GOT3 (cell line): ENCODE results near the gene RGS6.

Experiments used
- DNase-seq: peaks from one replicate; lab custom pipeline; 2025; ENCODE audit warnings: mixed read lengths; lab: John Stamatoyannopoulos, UW

RGS6 gene

DNA sequence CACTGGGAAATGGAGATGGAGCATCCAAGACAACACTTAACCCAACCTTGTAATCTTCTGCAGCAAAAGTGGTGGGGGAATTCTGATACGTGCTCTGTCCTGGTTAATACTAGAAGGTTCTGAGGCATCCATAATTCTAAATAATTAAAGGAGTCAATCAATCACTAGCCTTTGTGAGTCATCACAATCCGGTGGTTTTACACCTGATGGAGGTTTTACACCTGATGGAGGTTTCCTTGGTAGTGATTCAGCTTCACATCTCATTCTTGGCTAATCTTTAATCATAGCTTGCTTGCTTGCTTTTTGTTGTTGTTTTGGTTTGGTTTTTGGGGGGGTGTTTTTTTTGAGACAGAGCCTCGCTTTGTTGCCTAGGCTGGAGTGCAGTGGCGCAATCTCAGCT lies 618.3 kb downstream of the RGS6 start:
- DNase-seq, result no peak

DNA sequence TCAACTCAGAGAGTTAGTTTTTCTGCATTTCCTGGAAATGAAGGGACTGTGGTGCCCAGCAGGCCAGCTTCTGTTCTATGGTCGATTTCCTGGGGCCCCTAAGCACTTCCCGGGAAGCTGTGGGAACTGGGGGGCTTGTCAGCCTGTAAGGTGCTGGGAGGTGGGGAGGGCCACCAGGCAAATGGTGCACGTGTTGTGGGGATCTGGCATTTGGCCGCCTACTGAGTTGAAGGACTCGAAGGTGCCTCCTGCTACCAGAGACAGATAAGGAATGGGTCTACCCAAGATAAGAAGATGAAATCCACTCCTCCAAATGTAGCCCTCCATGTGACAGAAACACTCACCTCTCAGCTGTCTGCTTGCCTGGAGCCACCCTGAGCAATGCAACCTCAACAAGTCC lies 620.0 kb downstream of the RGS6 start:
- DNase-seq, result no peak

DNA sequence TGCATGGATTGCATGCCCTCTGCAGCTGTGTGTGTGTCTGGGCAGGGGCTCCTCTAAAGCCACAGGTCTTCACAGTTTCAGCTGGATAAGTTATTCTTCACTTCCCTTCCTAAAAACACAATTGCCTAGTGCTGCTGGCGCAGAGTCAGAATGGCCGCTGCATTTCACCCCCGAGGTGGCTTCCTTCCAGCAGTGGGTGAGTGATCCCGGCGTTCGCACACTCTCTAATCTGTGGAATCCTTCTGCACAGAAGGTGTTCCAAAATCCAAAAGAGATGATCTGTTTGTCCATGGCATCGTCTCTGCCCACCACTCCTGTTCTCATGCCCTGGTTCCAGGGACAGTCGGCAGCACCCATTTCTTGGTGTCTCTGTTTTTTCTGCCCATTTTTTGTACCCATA lies 620.9 kb downstream of the RGS6 start:
- DNase-seq, result no peak

DNA sequence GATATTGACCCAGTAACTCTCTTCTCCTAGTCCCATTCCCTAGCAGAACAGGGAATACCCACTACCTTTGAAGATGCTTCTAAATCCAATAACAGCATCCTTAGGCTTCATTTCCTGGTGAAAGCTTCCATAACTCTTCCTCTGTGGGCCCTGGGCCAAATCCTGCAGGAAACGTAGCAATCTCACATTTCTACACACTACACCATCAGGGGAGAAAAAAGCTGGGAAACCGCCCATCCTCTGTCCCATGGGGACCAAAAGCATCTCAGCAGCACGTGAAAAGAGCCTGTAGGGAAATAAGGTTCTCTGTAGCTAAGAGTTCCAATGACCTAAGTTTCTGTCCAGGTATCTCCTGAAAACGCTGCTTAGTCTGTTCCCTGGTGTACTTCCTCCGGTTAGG lies 621.4 kb downstream of the RGS6 start:
- DNase-seq, result no peak

DNA sequence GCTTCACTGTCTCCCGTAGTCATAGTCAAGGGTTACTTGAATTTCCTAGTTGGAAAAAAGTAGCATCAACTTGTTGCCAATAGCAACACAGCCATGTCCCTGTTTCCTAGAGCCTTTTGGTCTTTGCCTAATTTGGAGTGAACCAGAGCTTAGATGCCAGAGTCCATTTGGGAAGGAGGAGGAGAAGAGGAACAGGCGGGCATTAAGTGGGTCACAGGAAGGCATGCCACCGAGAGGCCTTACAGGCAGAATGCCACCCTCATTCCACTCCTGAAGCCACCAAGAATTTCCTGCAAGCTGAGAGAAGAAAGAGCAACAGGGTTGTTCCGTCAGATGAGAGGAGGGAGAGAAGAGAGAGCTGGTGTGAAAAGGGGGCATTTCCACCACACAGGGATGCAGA lies 622.2 kb downstream of the RGS6 start:
- no peak for DNase-seq

DNA sequence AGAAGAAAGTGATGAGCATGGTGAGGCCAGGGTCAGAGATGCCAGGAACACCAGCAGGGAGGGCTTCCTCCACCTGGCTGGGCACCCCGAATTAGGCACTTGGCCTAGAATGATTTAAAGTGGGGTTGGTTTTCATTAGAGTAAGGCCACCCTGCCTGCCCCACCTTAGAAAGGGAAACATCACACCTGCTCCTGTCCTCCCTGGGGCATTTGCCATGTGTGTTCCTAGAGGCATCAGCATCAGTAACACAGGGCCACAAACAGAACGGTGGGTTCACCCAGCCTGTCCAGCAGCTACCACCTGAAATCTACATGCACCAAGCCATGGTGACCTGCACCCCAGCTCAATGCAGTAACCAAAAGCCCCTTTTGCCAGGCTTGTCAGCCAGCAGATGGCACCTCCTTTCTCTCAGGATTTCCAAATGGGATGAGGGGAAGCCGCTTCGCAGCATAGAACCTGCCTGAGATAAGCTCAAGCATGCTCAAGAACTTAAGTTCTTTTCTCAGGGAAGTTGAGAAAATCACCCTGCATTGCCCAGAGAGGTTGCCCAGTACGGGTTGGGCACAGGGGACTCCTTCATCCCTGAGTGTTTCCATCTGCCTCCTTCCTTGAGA lies 622.9 kb downstream of the RGS6 start:
- DNase-seq, result no peak

DNA sequence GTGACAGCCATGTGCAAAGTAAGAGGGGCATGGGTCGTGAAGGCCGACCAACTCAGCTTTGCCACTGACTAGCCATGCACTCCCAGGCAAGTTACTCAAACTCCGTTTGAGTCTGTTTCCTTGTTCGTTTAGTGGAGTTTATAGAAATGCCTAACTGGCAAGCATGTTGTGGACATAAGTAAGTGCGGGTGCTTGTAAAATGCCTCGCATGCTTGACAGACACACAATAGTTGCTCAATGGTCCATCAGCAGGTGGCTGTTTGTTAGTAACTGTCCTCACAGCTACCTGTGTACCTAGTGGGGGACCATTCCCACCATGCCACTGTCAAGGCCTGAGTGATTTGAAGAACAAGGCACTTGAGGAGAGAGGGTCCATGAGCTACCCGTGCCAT lies 623.4 kb downstream of the RGS6 start:
- no peak for DNase-seq

DNA sequence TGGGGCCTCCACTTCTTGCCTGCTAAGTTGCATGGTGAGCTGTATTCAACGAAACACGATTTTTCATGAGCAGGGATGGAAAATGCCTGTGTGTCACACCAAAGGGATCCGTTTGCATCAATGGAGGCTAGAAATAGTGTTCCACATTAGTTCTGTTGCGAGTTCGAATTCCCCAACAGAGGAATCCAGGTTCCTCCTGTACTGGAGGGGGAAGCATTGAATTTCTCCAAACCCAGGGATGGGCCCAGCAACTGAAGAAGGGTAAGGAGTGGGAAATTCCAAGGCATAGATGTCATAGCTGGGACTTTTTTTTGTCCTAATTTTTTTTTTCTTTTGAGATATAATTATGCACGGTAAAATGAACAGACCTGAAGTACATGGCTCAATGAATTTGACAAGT lies 625.4 kb downstream of the RGS6 start:
- no peak for DNase-seq

DNA sequence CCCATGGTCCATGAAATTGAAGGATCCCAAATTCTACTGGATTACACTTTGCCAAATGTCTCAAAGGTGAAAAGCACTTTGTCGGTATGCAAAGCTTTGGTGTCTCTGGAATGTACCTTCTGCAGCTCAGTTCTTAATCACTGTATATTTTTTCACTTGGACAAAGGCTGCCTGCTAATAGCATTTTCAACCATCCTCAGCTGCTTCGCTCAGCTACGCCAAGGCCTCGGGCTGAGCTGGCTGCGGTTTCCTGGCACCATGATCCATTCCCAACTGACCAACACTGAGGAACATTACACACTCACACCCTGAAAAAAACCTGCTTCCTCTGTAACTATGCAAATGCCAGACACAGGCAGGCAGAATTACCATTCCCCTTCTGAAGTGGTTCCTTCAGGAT lies 626.5 kb downstream of the RGS6 start:
- DNase-seq, result no peak

DNA sequence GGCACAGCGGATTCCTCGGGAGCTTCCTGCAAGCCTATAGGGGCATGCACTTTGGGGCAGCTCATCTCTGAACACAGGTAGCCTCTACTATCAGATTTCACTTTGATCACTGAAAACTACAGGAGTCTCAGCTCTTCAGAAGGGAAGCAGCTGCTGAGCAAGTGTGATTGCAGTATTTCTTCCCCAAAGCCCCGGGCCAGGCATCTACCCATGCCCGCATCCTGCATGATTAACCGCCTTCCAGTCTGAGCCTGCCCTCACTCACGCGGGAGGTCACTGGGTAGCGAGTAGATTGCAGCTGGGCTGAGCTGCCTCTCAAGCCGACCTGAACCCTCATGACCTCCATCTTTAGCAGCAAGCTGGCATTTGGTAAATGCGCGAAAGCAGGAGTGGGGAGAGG lies 627.0 kb downstream of the RGS6 start:
- no peak for DNase-seq

DNA sequence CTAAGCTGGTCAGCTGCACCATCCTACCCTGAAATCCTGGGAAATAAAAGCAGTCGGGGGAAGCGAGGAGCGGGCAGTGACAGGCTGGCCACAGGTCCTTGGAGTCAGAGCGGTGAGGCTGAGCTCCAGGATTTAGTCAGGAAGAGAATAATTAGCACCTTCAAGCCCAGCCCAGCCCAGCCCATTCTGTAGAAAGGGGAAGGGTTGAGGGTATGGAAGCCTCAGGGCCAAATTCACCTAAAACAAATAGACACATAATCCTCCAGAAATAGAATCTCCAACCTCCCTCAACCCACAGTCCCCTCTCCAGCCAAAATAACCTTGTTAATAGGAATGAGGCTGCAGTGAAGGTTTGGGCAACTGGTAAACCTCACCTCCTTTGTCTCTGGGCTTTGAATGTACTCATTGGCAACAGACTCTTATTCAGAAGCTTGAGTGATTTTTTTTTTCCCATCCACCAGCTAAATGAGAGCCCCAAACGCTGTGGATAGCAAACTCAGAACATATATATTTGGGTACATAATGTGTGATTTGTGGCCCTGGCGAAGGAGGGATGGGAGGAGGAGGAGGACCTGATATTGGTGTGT lies 627.5 kb downstream of the RGS6 start:
- DNase-seq, result no peak

DNA sequence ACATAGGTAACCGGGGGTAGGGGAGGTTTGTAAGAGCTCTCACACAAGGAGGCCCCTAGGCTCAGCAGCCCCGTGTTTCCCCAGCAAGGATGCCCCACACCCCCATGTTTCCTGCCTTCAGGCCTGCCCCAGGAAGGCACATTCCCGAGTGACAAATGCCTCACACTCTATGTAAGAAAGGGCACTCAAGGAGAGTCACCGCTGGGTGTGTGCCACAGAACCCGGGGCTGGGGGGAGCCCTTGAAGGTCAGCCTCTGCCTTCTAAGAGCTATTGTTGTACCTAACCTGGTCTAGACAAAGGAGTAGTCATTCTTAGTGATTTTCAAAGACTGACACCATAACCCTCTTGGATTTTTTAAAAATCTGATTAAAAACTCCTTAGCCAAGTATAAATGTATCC lies 628.1 kb downstream of the RGS6 start:
- no peak for DNase-seq

DNA sequence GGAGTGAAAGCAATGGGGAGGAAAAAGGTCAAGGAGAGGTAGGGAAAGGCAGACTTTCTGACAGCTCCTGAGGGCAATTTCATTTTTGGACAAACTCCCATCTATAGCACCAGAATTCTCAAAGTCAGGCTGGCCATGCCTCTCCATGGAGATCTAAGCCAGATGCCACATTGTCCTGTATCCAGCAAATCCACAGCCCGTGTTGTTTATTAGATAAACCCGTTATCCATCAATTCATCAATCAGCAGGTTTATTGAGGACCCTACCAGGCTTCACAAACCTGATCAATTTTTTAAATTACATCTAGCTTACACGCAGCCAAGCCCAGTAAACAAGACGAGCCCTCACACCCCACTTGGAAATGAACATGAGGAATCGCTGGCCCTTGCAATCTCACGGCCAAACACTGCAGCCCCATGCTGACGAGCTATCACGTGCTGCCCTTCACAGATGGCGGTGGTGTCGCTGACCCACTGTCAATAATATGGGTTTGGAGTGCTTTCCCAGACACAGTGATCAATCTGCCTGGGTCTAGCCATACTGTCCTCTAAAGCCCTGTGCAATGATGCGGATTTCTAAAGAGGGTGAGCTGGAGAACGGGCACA lies 628.8 kb downstream of the RGS6 start:
- no peak for DNase-seq

DNA sequence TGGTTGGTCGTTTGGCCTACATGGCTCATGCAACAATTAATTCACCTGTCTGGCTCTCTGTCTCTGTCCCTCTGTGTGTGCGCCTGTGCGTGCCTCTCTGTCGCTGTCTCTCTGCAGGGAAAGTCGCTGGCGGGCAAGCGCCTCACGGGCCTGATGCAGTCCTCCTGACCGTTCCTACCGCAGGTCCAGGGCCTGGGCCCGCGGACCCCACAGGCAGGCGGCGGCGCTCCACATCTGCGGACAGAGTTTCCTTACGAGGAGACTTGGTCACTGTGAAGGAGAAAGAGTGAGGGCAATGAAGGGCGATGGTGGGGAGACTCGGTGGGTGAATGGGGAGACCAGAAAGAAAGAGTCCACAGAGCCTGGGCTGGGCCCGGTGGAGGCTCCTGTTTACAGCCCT lies 630.1 kb downstream of the RGS6 start:
- no peak for DNase-seq

DNA sequence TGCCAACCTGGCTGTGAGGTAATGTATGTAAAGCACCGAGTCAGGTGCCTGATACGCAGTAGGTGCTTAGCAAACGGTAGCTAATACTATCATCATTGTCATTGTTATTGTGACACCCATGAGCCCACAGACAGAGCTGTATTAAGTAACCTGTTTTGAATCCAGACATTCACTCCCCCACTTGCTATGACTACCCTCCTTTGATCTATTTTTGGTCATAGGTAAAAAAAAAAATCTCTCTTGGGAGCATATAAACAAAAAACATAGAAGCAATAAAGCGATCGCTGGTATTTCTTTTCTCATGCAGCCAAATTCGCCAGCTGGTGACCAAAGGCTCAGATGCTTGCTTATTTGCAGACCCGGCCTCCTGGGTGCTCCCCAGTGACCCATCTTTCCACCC lies 631.4 kb downstream of the RGS6 start:
- no peak for DNase-seq

DNA sequence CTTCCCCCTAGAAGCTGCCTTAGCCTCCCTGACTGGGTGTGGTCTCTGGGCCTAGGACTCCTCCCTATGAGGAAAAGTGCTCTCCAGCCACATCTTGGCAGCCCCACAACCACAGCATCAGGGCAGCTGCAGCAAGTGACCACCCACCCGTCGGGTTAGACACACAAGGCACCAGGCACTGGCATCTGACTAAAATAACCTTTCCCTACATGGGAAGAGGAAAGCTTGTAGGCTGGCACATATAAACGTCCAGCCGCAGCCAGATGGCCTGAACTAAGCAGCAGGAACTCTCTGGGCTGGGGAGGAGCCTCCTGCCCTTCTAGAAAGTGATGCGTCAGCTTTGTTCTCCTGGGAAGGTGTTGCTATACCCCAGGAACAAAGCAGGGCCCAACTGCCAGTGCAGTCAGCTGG lies 632.9 kb downstream of the RGS6 start:
- no peak for DNase-seq

DNA sequence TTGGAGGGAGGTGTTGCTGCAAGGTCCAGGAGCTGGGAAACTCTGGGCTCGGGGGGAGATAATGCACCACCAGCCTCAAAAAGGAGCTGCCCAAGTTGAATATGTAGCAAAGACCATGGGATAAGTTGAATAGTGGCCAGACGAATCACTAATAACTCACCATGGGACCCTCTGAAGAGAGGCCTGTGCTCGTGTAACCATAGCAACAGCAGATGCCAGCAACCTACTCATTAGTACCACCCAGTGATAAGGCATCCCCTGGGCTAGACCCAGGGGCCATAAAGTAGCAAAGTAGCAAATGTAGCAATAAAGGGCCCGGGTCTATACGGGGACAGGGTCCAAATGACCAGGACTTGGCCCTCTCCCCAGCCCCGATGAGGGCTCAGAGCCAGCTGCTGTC lies 633.7 kb downstream of the RGS6 start:
- DNase-seq, result no peak

DNA sequence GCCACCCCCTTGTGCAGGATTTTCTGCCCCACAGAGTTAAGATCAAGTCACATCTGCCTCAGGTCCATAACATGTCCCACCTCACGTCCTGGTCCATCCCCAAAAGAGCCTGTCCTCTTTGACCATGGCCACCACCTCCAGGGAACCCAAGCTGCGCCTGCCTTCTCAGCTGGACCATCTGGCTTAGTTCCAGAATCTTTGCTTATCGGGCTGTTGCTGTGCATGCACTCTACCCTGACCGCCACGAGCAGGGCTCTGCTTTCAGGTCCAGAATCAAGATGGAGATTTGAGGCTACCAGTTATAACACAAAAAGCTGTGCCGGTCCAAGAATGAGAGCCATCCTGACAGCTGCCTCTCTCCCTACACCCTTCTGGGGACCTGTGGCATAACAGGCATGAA lies 635.0 kb downstream of the RGS6 start:
- no peak for DNase-seq

DNA sequence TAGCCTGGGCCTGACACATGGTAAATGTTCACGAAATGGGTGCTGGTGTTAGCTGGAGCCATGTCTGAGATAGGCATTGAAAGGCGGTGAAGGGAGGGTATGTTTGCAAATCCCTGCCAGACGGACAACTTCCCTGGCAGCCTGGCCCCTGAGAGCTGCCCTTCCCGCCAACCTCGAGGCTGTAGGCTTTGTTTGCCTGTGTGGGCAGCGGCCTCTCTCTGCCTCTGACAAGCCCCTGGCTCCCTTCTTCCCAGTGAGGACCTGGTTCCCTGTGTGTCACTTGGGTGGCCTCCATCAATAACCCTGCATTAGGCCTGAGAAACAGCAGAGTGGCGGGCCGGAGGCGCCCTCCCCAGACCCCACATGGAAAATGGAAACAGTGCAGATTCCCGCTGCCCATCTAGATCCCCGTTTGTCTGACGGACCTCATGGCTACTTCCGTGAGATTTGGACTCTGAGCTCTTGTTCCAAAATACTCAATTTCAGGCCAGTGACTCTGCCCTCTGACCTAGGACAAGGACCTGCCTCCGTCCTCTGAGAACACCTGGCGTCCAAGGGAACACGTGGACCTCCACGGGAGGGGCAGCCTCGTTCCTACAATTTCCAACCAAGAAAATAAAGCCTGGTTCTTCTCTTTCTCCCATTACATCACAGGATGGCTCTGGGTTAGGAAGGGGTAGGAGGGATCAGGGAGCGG lies 636.2 kb downstream of the RGS6 start:
- DNase-seq, result no peak

DNA sequence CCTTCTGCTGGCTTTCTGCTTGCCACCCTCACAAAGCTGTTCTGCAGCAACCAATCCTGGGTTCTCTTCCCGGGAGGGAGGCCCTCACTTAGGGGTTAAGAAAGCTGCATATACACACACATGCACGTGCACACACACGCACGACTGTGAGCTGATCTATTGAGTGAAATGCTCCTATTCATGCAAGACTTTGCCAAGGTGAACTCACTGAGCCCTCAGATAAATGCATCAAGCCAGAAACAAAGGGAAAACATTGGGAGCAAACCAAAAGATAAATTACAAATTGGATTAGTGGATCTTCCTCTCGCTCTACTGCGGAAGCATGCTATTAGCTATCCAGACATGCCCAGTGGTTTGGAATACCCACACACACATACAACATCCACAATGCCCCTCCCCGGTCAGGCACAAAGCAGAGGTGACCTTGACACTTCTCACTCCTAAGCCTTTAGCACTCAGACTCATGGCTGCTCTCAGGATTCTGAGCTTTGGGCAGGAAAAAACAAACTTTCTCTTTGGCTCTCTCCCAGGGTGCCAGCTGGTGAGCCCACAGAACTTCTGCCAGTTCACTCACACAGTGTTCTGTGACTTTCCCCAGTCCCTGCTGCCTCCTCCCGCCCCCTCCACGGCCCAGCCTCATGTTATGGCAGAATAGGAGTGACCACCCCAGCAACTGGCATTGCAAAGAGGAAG lies 641.6 kb downstream of the RGS6 start:
- DNase-seq, result no peak

DNA sequence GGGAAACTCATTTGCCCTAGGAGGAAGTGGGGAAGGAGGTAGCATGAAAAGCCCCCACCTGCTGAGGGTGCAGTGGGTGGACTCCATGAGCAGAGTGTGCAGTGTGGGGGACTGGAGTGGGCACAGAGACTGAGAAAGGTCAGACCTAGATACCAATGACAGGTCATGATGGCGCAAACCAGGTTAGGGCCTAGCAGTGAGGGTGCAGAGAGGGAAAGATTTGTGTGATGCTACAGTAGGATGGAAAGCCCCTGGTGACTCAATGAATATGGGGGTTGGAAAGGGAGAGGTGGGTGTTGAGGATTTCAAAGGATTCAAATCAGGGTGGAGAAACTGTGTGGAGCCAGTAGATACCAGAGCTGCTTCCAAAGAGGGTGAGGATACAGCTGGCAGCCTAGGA lies 642.5 kb downstream of the RGS6 start:
- DNase-seq, result no peak

DNA sequence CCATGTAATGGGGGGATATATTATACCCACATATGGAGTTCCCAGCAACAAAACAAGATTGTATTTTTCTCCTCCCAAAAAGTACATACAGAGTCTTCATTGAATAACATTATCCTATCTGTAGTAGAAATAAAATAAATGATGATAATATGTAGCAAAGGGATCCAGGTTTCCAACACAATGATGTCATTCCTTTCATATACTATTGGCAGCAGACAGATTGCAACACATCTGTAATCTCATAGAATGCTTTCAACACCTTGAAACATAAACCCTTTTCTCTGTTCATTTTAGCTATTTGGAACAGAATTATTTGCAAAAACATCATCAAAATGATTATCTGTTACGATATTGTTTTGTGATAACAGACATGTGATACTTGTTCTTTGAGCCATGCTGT lies 644.0 kb downstream of the RGS6 start:
- DNase-seq, result no peak

DNA sequence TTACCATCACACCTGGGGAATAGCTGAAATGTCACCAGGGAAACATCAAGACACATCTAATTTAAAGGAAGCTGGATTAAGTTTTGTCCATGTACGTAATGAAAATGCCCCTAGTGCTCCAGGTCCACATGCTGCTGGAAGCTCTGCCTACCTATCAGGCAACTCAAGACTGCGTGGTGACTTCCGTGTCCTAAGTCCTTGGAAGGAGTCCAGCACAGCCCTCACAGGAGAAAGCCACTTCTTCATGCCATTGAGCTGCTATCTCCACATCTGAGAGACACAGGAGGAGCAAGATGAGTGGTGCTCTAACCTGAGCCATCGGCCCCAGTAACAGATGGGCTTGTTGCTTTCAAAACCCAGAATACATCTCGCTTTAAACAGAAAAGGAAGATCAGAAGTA lies 645.3 kb downstream of the RGS6 start:
- no peak for DNase-seq
